ENCODE measurements around the gene SIX5. TPM values are rescaled to one million over a fixed set of nuclear protein-coding genes. Genes with fewer than 3 reads are reported as not detected.

The SIX5 gene
- total and polyA plus RNA-seq, 9 of the 15 experiments (the other 6 are each of a cell fraction or from before 2014, with no cell fraction given): 1.4 to 17.2 (median 7.4) TPM; not detected in 2

GRCh38 chr19:45716359-45717130 is 52.5 kb downstream of the SIX5 start (continued):
- no peak for TF ChIP-seq ILF3 (IDR thresholded peaks at IDR 0.05; ENCODE audit: borderline replicate concordance)
- peak; percentile 27 for TF ChIP-seq NCOA4 (IDR thresholded peaks at IDR 0.05; ENCODE audit: partially characterized antibody)
- TF ChIP-seq ZNF75A (CRISPR knock-in tag; IDR thresholded peaks at IDR 0.05): no peak
- no peak for TF ChIP-seq FOXK1 (CRISPR knock-in tag; IDR thresholded peaks at IDR 0.05; ENCODE audit: borderline replicate concordance)
- no peak for TF ChIP-seq ZNF133 (CRISPR knock-in tag; IDR thresholded peaks at IDR 0.05)
- TF ChIP-seq PURB (CRISPR knock-in tag; IDR thresholded peaks at IDR 0.05; ENCODE audit: low read depth): no peak
- TF ChIP-seq FOXP4 (CRISPR knock-in tag; IDR thresholded peaks at IDR 0.05; ENCODE audit: borderline replicate concordance): no peak
- TF ChIP-seq CXXC5 (CRISPR knock-in tag; IDR thresholded peaks at IDR 0.05): 0 out of 2 replicates have a peak, but pooled peaks have one; percentile 14
- no peak for TF ChIP-seq NCOR1 (IDR thresholded peaks at IDR 0.05)
- peak in 1 of 2 experiments; percentile 11; a peak in 1 of 4 replicates for TF ChIP-seq ARNT (IDR thresholded peaks at IDR 0.05)
- no peak for TF ChIP-seq MBD2 (IDR thresholded peaks at IDR 0.05; ENCODE audit: borderline replicate concordance, low read depth)
- TF ChIP-seq ZNF740 (CRISPR knock-in tag; IDR thresholded peaks at IDR 0.05): no peak; the same call in 1 of the 2 replicates
- no peak for TF ChIP-seq ZNF740 (tag; IDR thresholded peaks at IDR 0.05)
- no peak for TF ChIP-seq TRIM24 (IDR thresholded peaks at IDR 0.05)
- TF ChIP-seq ZNF57 (CRISPR knock-in tag; IDR thresholded peaks at IDR 0.05): no peak
- peak; percentile 82; the same call in 1 of the 2 replicates for TF ChIP-seq OTX1 (CRISPR knock-in tag; IDR thresholded peaks at IDR 0.05)
- TF ChIP-seq KAT7 (CRISPR knock-in tag; IDR thresholded peaks at IDR 0.05; ENCODE audit: borderline replicate concordance): no peak
- no peak; the same call in 1 of the 2 replicates for TF ChIP-seq ZNF644 (tag; IDR thresholded peaks at IDR 0.05; ENCODE audit: low read depth)
- no peak for TF ChIP-seq PHF20 (IDR thresholded peaks at IDR 0.05; ENCODE audit: partially characterized antibody)
- no peak for TF ChIP-seq CHCHD3 (CRISPR knock-in tag; IDR thresholded peaks at IDR 0.05)
- TF ChIP-seq USF2 (CRISPR knock-in tag; IDR thresholded peaks at IDR 0.05): no peak
- no peak for TF ChIP-seq POLR3A (IDR thresholded peaks at IDR 0.05; ENCODE audit: borderline replicate concordance, extremely low read depth, insufficient read depth, insufficient read length)
- TF ChIP-seq ZNF23 (CRISPR knock-in tag; IDR thresholded peaks at IDR 0.05): no peak
- no peak for TF ChIP-seq THRAP3 (IDR thresholded peaks at IDR 0.05; ENCODE audit: borderline replicate concordance)
- TF ChIP-seq SETDB1 (IDR thresholded peaks at IDR 0.05; ENCODE audit: low read length): no peak
- no peak for TF ChIP-seq SRSF9 (IDR thresholded peaks at IDR 0.05; ENCODE audit: borderline replicate concordance, low read depth, low read length)
- peak; percentile 48; the same call in 1 of the 2 replicates for TF ChIP-seq KHSRP (IDR thresholded peaks at IDR 0.05)
